Measurements from ENCODE around the gene FMNL3.
A peak's percentile ranks its signal among the peaks of the same experiment; 100 is the strongest.

Gene FMNL3

DNA sequence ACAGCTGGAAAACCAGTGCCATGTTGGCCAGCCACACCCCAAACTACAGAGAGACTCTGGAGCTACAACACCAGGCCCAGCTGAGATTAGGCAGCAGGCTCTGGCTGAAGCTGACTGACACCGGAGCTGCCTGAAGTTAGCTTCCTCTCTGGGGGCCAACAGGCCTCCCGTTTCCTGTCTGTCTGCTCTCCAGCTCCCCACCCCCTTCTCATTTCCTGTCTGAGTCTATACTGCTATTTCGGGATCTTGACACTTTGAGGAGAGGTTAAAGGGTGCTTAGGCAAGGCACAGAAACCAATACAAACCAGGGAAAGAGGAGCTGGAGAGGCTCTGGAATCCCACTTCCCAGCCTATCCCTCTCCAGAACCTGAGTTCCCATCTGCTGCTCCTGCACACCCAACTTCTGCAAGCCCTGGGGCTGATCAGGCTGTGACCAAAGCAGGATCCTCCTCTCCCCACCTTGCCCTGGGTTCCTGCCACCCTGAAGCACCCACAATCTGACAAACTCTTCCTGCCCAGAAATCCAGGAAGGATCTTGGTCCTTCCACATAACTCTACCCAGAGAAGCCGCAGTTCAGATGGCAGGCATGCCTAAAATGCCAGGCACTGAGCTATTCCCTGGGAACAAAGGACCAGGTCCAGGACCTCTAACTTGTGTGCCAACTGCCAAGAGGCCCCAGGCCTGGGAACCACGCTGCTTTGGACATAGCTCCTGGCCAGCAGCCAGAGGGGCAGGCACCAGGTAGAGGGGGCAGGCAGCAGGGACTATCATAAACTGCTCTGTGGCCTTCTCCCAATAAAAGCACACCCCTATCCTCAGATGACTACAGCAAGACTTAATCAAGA lies 44.0 kb downstream of the FMNL3 start:
- no peak overlapping the region for H3K4me3 ChIP-seq (ENCODE audit: control insufficient read depth, low read depth, low read length)
- peak; percentile 86 for DNase-seq (ENCODE audit: low read depth)
- TF ChIP-seq, protein P1, sequence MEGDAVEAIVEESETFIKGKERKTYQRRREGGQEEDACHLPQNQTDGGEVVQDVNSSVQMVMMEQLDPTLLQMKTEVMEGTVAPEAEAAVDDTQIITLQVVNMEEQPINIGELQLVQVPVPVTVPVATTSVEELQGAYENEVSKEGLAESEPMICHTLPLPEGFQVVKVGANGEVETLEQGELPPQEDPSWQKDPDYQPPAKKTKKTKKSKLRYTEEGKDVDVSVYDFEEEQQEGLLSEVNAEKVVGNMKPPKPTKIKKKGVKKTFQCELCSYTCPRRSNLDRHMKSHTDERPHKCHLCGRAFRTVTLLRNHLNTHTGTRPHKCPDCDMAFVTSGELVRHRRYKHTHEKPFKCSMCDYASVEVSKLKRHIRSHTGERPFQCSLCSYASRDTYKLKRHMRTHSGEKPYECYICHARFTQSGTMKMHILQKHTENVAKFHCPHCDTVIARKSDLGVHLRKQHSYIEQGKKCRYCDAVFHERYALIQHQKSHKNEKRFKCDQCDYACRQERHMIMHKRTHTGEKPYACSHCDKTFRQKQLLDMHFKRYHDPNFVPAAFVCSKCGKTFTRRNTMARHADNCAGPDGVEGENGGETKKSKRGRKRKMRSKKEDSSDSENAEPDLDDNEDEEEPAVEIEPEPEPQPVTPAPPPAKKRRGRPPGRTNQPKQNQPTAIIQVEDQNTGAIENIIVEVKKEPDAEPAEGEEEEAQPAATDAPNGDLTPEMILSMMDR (conservative IDR thresholded peaks at IDR 0.05; ENCODE audit: control insufficient read depth, insufficient read depth, low read depth, low read length) = no peak

DNA sequence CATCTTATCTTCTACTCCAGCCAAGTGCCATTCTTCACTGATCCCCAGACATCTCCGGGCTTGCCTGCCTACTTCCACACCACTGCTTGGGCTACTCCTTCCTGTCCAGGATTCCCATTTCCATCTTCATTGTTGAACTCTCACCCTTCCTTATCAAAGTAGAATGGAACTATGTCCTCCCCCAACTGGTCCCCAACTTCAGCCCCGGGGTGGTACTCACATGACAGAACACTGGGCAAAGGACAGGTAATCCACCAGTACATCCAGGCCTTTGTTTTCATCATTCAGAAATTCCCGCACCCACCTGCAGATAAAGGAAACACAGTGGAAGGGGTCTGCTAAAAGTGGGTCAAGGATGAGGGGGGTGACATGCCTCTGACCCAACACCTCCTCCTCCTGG lies 45.5 kb downstream of the FMNL3 start:
- DNase-seq (ENCODE audit: low read depth) = no peak
- no peak overlapping the region for H3K4me3 ChIP-seq (ENCODE audit: control insufficient read depth, low read depth, low read length)
- TF ChIP-seq, protein P1 (conservative IDR thresholded peaks at IDR 0.05; ENCODE audit: control insufficient read depth, insufficient read depth, low read depth, low read length) = no peak

DNA sequence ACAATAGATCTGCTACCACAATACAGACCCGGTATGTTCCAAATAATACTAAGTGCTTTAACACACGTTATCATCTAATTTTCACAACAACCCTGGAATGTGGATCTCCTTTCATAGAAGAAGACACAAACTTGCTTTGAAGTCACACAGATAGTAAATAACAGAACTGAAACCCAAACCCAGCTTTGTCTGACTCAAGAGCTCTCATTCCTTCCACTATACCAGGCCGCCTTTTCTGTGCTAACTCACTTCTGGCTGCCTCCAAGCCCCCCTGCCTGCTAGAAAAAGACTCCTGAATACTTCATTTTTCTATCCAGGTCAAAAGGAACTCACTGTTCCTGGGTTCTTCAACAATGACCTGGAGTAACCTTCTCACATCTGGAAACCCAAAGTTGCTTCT lies 46.0 kb downstream of the FMNL3 start:
- DNase-seq (ENCODE audit: low read depth) = no peak
- TF ChIP-seq, protein P1 (conservative IDR thresholded peaks at IDR 0.05; ENCODE audit: control insufficient read depth, insufficient read depth, low read depth, low read length) = no peak

DNA sequence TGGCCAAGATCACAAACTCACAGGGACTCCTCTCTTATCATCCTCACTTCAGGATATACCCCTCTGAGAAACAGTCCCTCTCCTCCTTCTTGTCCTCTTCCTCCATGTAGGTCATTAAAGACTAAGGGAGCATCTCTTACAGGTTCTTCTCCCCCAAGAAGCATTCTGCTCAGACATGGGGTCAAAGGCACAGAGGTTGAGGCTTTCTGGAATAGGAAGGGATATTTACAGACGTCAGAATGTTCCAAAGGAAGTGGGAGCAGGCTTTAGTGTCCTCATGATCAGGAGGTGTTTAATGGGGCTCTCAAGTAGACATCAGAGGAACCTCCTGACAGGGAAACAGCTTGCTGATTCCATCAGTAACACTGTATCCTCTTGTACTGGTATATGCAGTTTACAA lies 47.5 kb downstream of the FMNL3 start:
- no peak for DNase-seq (ENCODE audit: low read depth)
- no peak overlapping the region for H3K4me3 ChIP-seq (ENCODE audit: control insufficient read depth, low read depth, low read length)
- TF ChIP-seq, protein P1 (conservative IDR thresholded peaks at IDR 0.05; ENCODE audit: control insufficient read depth, insufficient read depth, low read depth, low read length) = no peak

More for the DNA sequence above, 46.0 kb downstream of the FMNL3 start:
- no peak overlapping the region for H3K4me3 ChIP-seq (ENCODE audit: control insufficient read depth, low read depth, low read length)

DNA sequence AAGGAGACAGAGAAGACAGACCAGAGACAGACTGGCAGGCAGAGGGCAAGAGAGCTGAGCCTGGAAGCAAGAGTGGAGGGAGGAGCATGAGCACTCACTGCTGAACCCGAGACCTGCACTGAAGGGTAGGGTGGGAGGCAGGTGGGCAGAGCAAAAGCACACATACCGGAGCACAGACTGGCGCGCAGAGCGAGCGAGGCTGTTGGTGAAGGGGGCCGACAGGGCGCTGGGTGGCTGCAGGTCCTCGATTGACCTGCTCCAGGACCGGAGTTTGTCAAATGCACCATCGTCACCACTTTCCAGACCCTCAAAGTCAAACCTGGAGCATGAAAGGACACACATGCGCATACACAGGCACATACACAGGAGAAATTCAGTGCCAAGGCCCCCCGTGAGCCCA lies 48.9 kb downstream of the FMNL3 start:
- DNase-seq (ENCODE audit: low read depth) = no peak
- no peak overlapping the region for H3K4me3 ChIP-seq (ENCODE audit: control insufficient read depth, low read depth, low read length)
- TF ChIP-seq, protein P1 (conservative IDR thresholded peaks at IDR 0.05; ENCODE audit: control insufficient read depth, insufficient read depth, low read depth, low read length) = no peak

DNA sequence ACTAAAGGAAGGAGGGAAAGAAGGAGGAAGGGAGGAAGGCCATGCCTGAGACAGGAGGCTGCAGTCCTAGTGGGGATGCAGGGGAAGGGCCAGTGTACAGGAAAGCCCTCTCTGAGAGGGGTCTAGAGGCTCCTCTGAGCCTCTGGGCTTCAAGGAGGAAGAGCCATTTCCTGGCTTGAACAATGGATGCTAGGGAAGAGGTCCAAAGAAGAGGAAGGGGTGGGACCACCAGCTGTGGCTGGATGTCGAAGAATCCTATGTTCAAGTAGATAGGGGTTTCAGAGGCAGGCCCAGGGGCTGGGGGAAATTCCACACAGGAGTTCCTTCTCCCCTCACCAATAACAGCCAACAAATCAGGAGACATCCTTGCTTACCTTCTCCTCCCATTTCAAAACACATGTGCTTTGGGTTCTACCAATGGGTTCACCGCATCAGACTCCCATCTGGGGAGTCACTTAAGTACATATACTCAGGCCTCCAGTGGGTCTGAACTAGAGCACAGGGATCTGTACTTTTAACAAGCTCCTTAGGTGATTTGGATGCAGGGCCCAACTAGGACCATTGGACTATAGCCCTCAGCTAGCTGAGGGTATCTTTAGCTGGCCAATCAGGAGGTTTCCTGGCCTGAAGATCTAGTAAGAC lies 51.5 kb downstream of the FMNL3 start:
- TF ChIP-seq, protein P1 (conservative IDR thresholded peaks at IDR 0.05; ENCODE audit: control insufficient read depth, insufficient read depth, low read depth, low read length) = no peak
- DNase-seq (ENCODE audit: low read depth) = no peak
- no peak overlapping the region for H3K4me3 ChIP-seq (ENCODE audit: control insufficient read depth, low read depth, low read length)

All from fibroblast of mammary gland (primary cell).